Astrocyte (in vitro differentiated cells and primary cell): ENCODE measurements around the gene SIRT6.

Experiments used
- EZH2 ChIP-seq: IDR thresholded peaks from 2 replicates; pipeline ENCODE4 v1.6.1; 2012; ENCODE audit warnings: mild to moderate bottlenecking, low read length, inconsistent platforms; ENCODE audit not compliant: insufficient read depth
- TF ChIP-seq, protein P1 (sequence below): IDR thresholded peaks from 2 replicates; pipeline ENCODE4 v1.5.1; 2011; ENCODE audit warnings: low read depth, mild to moderate bottlenecking, inconsistent platforms, low read length, moderate library complexity; ENCODE audit not compliant: insufficient read depth

DNA sequence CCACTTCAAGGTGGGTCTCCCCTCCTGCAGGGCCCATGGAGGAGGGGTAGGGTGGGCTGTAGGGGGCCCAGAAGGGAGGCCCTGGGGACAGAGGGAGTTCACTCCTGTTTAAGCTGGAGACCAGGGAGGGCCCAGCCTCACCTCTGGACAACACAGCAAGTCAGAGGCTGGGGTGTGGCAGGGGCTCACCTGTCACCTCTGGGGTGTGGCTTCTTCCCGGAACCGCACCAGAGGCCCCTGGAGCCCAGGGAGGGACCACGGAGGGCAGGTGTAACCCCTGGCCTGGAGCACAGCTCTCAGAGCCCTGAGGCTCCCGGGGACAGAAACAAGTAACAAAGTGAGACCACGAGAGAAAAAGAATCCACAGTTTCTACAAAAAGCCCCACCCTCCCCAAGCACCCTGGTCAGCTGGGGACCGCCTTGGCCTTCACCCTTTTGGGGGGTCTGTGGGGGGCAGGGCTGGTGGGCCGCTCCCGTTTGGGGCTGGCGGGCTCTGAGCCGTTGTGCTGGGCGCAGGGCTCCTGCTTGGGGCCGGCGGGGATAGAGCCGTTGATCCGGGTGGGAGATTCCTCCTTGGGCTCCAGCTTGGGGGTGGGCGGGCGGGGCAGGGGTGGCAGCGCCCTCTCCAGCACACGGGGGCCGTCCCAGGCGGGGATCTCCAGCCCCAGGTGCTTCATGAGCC is 8.0 kb downstream of the SIRT6 start:
- TF ChIP-seq, protein P1, sequence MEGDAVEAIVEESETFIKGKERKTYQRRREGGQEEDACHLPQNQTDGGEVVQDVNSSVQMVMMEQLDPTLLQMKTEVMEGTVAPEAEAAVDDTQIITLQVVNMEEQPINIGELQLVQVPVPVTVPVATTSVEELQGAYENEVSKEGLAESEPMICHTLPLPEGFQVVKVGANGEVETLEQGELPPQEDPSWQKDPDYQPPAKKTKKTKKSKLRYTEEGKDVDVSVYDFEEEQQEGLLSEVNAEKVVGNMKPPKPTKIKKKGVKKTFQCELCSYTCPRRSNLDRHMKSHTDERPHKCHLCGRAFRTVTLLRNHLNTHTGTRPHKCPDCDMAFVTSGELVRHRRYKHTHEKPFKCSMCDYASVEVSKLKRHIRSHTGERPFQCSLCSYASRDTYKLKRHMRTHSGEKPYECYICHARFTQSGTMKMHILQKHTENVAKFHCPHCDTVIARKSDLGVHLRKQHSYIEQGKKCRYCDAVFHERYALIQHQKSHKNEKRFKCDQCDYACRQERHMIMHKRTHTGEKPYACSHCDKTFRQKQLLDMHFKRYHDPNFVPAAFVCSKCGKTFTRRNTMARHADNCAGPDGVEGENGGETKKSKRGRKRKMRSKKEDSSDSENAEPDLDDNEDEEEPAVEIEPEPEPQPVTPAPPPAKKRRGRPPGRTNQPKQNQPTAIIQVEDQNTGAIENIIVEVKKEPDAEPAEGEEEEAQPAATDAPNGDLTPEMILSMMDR: no peak
- no peak for TF ChIP-seq EZH2
